Measurements from ENCODE around the gene SELENOW.
A peak's percentile ranks its signal among the peaks of the same experiment; 100 is the strongest.
"Not testable (repeated sequence)": the region's sequence is repeated elsewhere in the genome, so short reads cannot be mapped to it uniquely, and the experiment has no call there.

Gene SELENOW

DNA sequence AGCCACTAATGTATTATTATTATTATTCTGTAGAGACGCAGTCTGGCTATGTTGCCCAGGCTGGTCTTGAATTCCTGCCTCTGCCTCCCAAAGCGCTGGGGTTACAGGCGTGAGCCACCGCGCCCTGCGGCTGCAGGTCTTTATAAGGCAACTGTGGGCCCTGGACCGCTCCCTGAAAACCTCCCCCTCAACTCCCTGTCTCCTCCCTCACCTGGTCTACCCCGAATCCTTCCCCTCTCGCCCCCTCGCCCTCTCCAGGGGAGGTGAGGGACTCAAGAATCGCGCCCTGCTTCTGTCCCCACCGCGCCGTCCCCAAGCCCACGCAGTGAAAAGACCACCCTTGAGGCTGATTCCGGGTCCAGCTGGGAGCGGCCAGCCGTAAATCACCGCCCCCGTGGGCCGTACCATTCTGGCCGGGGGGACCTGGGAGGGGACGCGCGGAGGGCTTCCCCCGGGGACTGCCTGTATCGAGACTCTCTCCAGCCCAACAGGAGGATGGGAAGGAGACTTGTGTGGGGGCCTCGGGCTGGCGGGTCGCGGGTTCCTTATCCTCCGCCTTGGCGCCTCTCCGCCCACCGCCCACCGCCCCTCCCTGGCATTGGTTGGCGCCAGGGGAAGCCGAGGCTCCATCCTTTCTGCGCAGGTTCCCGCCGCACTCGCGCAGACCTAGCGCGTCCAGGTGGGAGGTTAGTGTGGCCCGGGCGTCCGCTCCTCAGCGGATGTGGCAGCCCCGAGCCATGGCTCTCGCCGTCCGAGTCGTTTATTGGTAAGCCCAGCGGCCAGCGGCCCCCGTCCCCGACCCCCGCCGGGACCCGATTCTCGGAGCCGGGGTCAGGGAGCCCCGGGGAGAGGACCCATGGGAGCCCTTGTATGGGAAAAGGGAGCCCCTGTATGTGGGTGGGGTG is at the start of gene SELENOW:
Gene SELENOW (plus strand): TSS at position 655 of the 905 bp plus-strand sequence. CDS start 83 bp downstream, at position 738.
- peak; percentile 60 for DNase-seq

DNA sequence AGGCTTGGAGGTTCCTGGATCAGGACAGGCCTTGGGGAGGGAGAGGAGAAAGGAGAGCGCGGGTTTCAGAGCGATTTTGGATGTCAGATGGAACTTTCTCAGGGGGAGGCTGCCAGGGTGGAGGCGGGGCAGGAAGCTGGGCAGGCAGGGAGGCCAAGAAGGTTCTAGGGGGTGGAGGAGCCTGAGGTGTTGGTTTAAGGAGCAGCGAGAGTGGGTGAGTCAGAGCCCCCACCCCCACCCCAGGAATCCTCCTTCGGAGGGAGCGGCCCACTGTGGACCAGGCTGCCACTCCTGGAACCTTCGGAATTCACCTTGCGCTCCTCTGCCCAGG is 49.1 kb upstream of the SELENOW start:
- no peak for DNase-seq

DNA sequence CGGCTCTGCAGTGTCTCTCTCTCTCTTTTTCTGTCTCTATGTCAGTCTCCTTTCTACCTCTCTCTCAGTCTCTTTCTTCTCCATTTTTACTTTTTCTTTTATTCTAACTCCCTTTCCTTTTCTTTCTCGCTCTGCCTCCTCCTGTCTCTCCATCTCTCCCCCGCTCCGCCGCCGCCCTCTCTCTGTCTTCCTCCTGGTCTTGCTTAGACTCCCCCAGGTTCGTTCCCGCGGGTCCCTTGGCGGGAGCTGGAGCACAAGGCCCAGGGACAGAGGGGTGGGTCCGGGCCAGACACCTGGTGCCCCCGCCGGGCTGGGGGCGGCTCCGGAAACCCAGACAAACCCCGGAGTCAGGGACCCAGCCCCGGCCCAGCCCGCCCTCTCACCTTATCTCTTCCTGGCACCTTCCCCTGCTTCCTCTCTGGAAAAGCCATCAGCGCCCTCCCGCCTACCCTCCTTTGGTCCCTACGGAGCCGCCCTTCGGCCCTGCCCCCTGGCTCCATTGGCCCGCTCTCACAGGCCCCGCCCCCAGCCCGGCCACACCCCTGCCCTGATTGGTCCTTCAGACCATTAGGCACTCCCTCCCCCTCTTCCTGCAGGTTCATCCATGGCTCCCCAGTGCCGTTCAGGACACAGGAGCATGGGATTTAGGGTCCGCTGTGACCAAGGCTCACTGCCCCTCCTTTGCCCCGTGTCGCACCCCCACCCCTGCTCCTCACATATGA is 48.5 kb upstream of the SELENOW start:
- DNase-seq = no peak

GRCh38 chr19:47730521-47730889 is 48.0 kb upstream of the SELENOW start:
- DNase-seq = no peak

- DNase-seq = no peak
These were observed 47.6 kb upstream of the SELENOW start for GRCh38 chr19:47730910-47731309.

- no peak for DNase-seq
These were observed 43.4 kb upstream of the SELENOW start for GRCh38 chr19:47735131-47735530.

- no peak for DNase-seq
These were observed 37.5 kb upstream of the SELENOW start for GRCh38 chr19:47740866-47741519.

GRCh38 chr19:47741544-47742140 is 36.9 kb upstream of the SELENOW start:
- no peak for DNase-seq

- no peak for DNase-seq
These were observed 35.9 kb upstream of the SELENOW start for GRCh38 chr19:47742634-47743033.

DNA sequence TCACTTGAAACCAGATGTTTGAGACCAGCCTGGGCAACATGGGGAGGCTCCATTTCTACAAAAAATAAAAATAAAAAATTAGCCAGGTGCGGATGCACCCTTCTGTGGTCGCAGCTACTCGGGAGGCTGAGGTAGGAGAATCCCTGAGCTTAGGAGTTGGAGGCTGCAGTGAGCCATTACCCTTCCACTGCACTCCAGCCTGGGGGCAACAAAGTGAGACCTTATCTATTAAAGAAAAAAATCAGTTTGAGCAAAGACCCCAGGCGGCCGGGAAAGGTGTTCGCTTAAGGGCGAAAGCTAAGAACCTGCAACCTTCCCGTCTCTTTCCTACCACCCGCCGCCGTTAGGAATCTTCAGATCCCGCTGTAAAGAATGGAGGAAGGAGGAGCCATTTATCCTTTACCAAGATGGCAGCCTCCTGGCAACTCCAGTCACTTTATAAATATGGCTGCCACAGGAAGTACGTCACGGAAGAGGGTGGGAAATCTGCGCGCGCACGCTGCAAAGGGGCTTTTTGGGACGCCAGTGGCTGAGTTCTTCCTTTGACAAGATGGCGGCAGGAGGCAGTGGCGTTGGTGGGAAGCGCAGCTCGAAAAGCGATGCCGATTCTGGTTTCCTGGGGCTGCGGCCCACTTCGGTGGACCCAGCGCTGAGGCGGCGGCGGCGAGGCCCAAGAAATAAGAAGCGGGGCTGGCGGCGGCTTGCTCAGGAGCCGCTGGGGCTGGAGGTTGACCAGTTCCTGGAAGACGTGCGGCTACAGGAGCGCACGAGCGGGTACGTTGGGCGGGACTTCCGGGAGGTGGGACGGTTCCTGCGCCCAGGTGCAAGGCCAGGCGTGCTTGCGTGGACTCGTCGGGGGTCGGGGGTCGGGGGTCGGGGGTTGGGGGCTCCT is 33.2 kb upstream of the SELENOW start, which contains the start of gene NOP53:
Gene NOP53 (plus strand): TSS at position 537 of the 892 bp plus-strand sequence. CDS start 14 bp downstream, at position 551.
- peak; percentile 86 for DNase-seq

DNA sequence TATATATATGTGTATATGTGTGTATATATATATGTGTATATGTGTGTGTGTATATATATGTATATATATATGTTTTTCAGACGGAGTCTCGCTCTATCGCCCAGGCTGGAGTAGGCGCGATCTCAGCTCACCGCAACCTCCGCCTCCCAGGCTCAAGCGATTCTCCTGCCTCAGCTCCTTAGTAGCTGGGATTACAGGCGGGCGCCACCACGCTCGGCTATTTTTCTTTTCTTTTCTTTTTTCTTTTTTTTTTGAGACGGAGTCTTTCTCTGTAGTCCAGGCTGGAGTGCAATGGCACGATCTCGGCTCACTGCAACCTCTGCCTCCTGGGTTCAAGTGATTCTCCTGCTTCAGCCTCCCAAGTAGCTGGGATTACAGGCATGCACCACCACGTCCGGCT is 32.4 kb upstream of the SELENOW start:
- DNase-seq = not testable (repeated sequence)

DNA sequence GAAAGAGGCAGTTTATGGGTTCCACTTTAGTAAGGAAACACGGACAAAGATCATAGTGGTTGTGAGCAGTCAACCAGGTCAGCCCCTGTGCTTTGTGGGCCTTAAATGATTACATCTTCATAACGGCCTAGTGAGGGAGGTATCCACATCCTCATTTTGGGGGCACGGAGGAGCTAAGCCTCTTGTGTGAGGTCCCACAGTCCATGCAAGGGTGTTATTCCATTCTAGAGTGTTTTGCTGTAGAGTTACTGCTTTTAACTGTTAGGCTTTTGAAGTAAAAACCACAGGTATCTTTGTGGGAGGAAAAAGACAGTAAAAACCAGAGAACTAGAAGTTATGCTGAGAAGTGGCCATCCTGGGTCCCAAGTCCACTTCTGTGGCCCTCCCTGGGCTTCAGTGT is 29.2 kb upstream of the SELENOW start:
- DNase-seq = no peak

- DNase-seq = no peak
These were observed 27.8 kb upstream of the SELENOW start for GRCh38 chr19:47750752-47751151.

DNA sequence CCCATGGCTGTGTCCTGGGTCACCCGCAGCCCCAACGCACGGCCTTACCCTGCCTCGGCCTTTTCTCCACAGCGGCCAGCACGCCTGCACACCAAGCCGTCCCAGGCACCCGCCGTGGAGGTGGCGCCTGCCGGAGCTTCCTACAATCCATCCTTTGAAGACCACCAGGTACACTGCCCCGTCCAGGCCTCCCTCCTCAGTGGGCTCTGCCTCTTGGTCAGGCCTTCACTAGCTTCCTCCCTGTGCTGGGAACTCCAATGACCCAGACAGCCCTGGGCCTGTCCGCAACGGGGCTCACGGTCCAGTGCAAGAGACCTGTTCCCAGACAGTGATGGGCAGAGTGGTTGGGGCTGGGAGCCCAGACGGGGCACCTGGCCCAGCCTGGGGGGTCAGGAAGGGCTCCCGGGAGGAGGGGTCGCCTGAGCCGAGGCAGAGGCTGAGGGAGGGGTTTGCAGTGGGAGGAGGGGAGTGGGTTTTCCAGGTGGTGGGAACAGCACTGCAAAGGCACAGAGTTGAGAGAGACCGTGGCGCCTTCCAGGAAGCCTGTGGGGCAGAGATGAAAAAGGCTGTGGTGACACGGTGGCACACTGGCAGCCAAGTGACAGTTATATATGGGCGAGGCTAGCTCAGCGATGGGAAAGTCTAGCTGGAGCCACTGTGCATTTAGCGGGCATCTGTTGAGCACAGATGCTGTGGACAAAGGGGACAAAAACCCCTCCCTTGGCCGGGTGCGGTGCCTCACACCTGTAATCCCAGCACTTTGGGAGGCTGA is 25.9 kb upstream of the SELENOW start:
- DNase-seq = no peak

- no peak for DNase-seq
These were observed 24.1 kb upstream of the SELENOW start for GRCh38 chr19:47754206-47755064.

GRCh38 chr19:47755065-47755761 is 23.3 kb upstream of the SELENOW start:
- DNase-seq = no peak

GRCh38 chr19:47755762-47756626 is 22.5 kb upstream of the SELENOW start:
- DNase-seq = no peak

DNA sequence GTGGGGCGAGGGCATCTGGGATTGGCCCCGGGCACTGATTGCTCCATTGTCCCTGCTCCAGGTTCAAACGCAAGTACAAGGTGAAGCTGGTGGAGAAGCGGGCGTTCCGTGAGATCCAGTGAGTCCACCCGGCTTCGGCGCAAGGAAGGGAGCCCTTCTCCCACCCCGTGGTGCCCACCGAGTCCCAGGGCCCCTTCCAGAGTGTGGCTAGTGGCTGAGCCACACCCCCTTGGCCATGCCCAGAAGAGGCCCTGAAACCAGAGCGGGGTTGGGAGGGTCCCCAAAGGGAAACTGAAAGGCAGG is 21.9 kb upstream of the SELENOW start:
- DNase-seq = no peak
